GM19324 (cell line): ENCODE data around the gene PPOX.

Experiments used
- ATAC-seq: cut with Tn5 transposase; IDR thresholded peaks from one replicate; pipeline ENCODE4 v1.9.1; 2021; ENCODE audit warnings: mild to moderate bottlenecking, moderate library complexity; ENCODE audit not compliant: unreplicated experiment, low FRiP score

Gene PPOX

DNA sequence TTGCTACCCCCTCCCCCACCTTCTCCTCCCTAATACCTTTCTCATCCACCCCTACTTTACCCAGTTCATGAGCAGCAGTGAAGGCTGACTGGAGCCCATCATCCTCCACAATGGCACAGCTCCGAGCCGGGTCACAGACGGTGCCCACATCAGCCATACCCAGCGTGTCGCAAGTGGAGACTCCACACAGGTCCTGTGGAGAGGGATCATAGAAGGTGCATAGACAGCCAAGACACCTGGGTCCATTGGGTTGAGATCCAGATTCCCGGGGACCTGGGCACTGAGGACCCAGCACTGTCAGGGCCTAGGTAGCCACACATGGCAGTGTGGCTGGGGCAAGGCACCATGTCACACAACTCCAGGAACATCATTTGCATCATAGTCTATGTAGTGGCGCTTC lies 29.9 kb downstream of the PPOX start:
- ATAC-seq = no peak

- no peak for ATAC-seq
These were observed 30.6 kb downstream of the PPOX start for GRCh38 chr1:161196521-161197451.

DNA sequence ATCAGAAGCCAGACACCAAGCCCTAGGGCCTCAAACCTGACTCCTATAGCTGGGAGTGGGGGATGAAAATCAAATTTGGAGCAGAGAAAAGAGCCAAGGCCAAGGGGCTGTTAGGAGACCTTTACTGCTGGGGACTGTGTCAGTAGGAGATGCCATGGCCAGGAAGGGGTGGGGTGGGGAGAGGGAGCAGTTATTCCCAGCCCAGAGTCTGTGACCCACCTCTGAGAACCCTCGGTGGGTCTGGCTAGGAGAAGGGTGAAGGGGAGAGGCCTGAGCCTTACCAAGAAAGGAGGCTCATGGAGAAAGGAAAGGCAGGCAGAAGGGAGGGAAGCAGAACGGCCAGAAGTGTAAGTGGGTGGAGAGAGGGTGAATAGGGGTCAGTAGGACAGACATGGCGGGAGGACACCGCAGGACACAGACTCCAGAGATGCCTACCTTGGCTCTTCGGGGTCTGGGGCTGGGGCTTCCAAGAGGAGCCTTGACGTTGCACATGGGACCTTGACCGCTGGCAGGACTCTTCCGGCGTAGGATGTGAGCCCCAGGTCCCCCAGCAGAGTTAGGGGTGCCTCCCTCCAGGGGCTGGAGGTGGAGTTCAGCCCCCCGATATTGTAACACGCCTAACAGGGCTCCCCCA lies 31.5 kb downstream of the PPOX start:
- ATAC-seq = no peak

- ATAC-seq = no peak
These were observed 32.1 kb downstream of the PPOX start for GRCh38 chr1:161198194-161198896.

DNA sequence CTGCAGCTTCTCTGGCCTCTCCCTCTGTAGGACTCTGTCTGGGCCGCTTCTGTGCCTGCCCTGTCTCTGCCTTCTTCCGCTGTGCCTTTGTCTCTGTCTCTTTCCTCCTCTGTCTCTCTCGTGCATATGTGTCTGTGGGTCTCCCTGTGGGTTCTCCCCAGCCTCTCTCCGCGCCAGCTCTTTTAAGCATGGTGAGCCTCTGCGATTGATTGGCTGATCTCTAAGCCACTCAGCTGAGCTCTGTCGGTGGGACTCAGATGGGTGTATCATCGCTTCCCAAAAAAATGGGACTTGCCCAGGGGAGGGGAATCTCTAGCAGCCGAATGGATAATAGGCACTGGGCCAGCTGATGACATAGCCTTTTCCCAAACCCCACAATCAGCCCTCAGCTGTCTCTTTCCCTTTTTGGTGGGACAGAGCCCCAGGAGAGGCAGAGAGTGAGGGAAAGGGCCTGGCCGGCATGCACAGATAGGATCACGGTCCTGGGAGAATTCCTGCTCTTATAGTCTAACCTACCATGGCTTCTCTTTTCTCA lies 32.7 kb downstream of the PPOX start, which contains the start of gene ADAMTS4:
Gene ADAMTS4, minus strand, starts transcription at position 158 of the 535 bp plus-strand sequence. CDS start 427 bp downstream, outside the sequence.
- ATAC-seq = no peak

DNA sequence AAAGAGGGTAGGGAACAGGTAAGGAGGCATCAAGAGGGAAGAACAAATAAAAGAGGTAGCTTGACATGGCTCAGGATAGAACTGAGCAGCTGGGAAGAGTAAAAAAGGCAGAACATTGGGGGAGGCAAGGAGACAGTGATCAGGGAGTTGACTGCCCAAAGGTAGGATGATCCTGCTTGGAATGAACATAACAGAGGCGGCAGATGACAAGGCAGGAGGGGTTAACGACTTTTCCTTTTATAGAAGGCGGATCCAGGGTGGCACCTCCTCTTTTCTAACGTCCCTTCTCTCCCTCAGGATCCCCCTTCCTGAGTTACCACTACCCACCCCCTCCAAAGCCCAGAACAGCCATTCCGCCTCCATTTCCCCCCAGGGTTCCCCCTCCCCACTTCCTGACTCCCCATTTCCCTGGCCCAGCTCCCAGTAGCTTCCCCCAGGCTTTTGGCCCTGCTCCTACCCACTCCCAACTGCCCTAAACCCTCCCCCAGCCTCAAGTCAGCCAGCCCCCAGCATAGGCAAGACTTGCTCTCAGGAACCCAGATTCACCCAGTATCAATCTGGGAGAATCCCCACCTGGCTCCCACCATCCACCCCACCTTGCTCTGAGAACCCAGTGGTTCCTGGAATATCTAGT lies 33.4 kb downstream of the PPOX start:
- no peak for ATAC-seq

GRCh38 chr1:161200421-161200991 lies 34.3 kb downstream of the PPOX start:
- no peak for ATAC-seq

DNA sequence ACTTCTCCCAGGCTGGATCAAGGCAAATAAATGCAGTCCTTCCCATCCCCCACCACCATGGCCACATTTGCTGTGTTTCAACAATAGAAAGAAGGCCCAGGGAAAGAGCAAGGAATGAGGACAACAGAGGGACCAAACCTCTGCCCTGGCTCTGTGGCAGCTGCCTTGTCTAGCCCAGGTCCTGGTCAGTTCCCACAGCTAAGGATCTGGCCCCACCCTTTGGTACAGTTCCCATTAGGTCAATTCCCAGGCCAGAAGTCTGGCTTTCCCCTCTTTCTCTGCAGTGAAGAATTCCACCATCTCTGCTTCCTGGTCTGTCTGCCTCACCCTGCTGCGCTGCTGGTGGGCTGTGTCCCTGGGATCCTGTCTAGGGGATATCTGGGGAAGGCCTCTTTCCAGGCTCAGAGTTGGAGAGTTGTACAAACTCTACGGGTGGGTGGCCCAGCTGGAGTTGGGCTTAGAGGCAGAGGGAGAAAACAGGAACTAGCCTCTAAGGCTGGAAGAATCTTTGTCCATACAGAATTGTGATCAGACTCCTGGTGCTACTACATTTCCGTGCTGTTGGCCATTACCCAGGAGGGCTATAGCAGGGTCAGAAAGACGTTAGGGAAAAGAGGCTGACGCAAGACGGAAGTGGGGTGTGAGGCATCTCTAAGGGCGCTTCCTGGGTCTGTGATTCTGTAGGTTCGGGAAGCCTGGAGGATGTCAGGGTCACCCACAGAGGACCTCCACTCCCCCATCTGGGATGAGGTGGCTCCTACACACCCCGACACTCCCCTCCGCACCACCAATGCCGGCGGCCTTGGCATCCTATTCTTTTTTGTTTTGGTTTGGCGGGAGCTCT lies 35.0 kb downstream of the PPOX start:
- no peak for ATAC-seq

- ATAC-seq = peak; percentile 90
These were observed 35.8 kb downstream of the PPOX start, which contains the start of gene NDUFS2 for GRCh38 chr1:161201836-161202712. TSS of gene NDUFS2 (plus strand) at chr1:161202367. CDS start at chr1:161202386, 19 bp downstream.

- ATAC-seq = no peak
These were observed 40.4 kb downstream of the PPOX start for GRCh38 chr1:161206411-161207140.

- ATAC-seq = no peak
These were observed 40.9 kb downstream of the PPOX start for GRCh38 chr1:161207173-161207572.

GRCh38 chr1:161209790-161210409 lies 43.7 kb downstream of the PPOX start:
- ATAC-seq = no peak

- no peak for ATAC-seq
These were observed 48.1 kb downstream of the PPOX start for GRCh38 chr1:161214369-161214768.

- ATAC-seq = no peak
These were observed 48.9 kb downstream of the PPOX start, which contains the start of gene FCER1G for GRCh38 chr1:161215076-161215475. TSS of gene FCER1G (plus strand) at chr1:161215295. CDS start at chr1:161215322, 27 bp downstream.

DNA sequence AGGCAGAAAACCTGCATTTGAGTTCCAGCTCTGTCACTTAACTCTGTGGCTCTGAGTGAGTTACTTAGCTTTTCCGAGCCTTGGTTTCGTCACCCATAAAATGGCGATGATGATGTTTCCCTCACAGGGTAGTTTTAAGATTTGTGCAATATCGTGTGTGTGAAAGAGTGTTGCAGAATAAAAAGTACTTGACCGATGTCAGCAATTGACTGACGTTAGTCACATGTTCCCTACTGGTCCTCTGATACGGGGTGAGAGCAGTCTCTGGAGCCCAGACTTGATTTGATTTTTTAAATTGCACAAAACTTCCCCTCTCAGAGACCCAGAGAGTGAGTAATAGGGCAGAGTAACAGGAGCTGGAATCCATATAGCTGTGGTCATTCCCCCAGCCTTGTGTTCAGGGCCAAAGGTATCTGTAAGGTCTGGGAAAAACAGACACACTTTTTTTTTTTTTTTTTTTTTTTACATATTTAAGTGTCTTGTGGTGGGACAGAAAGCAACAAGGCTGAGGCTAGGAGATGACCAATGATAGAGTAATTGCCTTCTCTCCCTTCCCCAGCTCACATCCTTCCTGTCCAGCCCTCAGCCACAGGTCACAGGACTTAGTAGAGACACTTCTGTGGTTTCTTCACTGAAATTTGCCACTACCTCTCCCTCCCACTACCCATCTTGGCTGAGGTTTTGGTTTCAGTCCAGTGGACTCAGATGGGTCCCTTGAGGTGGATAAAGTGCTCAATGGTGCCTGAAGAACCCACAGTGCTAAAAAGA lies 50.9 kb downstream of the PPOX start:
- peak; percentile 74 for ATAC-seq

DNA sequence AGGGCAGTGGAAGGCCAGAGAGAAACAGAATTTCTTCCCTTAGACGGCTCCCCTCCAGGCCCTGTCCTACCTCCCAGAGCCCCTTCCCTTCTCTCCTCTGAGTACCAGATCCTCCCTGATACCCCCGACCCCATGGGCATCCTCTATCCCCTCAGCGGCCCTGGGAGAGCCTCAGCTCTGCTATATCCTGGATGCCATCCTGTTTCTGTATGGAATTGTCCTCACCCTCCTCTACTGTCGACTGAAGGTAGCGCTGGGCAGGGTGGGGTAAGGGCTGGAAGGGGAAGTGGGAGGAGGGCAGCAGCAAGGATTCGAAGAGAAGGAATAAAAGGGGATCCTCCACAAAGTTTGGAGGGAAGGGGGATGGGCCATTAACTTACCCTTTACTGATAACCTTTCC lies 51.6 kb downstream of the PPOX start:
- ATAC-seq = no peak
